Endodermal cell (in vitro differentiated cells): ENCODE data around the gene GRPR. TPM values are rescaled to one million over a fixed set of nuclear protein-coding genes. Genes with fewer than 3 reads are reported as not detected.

Experiments used
- DNase-seq: peaks from one replicate; pipeline ENCODE4 v3.0.0-alpha.2; 2017
- H3K27ac ChIP-seq: 2 replicates; pipeline ENCODE4 v1.5.1; 2013; ENCODE audit warnings: mild to moderate bottlenecking, low read depth, low read length, moderate library complexity
- H3K27me3 ChIP-seq: 2 replicates; pipeline ENCODE4 v1.6.1; 2013; ENCODE audit warnings: mild to moderate bottlenecking, low read length, moderate library complexity; ENCODE audit not compliant: insufficient read depth, control insufficient read depth, poor library complexity, severe bottlenecking
- H3K36me3 ChIP-seq: 2 replicates; pipeline ENCODE4 v1.7.0; 2013; ENCODE audit warnings: mild to moderate bottlenecking, low read length, moderate library complexity; ENCODE audit not compliant: control insufficient read depth, insufficient read depth
- H3K4me1 ChIP-seq: one replicate; pipeline ENCODE4 v1.7.0; 2013; ENCODE audit warnings: low read length; ENCODE audit not compliant: control insufficient read depth, insufficient read depth
- H3K4me3 ChIP-seq: 2 replicates; pipeline ENCODE4 v1.5.1; 2013; ENCODE audit warnings: mild to moderate bottlenecking, low read length, moderate library complexity
- H3K9ac ChIP-seq: 2 replicates; pipeline ENCODE4 v1.6.1; 2013; ENCODE audit warnings: mild to moderate bottlenecking, low read length, moderate library complexity; ENCODE audit not compliant: poor library complexity, severe bottlenecking; ENCODE audit errors: extremely low read depth
- H3K9me3 ChIP-seq: 2 replicates; pipeline ENCODE4 v1.6.1; 2013; ENCODE audit warnings: mild to moderate bottlenecking, low read length, moderate library complexity; ENCODE audit not compliant: control insufficient read depth
- H3K27ac Mint-ChIP-seq: 2 replicates; pipeline ENCODE4 v1.8.0; 2020; ENCODE audit warnings: mixed read lengths
- H3K27me3 Mint-ChIP-seq: 2 replicates; pipeline ENCODE4 v1.8.0; 2021; ENCODE audit warnings: mild to moderate bottlenecking, mixed read lengths; ENCODE audit not compliant: insufficient read depth
- H3K36me3 Mint-ChIP-seq: 2 replicates; pipeline ENCODE4 v1.8.0; 2020; ENCODE audit warnings: low read depth, mixed read lengths
- H3K4me1 Mint-ChIP-seq: 2 replicates; pipeline ENCODE4 v1.8.0; 2020; ENCODE audit warnings: mixed read lengths
- H3K4me3 Mint-ChIP-seq: 2 replicates; pipeline ENCODE4 v1.8.0; 2020; ENCODE audit warnings: mild to moderate bottlenecking, moderate library complexity, mixed read lengths
- H3K9me3 Mint-ChIP-seq: 2 replicates; pipeline ENCODE4 v1.8.0; 2020; ENCODE audit warnings: mild to moderate bottlenecking, mixed read lengths
- WGBS, 2 experiments: methylation state at CpG; one replicate each; pipeline versions ENCODE4 v1.1.5 to v1.1.7; 2013; ENCODE audit warnings: missing lambda C conversion rate in 2 of 2, mixed read lengths in 1 of 2; ENCODE audit not compliant: insufficient coverage in 1 of 2, insufficient read length in 1 of 2; 5-methylcytosine and 5-hydroxymethylcytosine counted together
- total RNA-seq, 2 donors: library from RNA; stranded (reverse); fragmentation: NEBNext Ultra II Directional in 1 of 2; extraction: Animal tissue kit (Norgen Biotek cat#: 25700) in 1 of 2; gene quantifications; 2 replicates in 1 of 2; 3 replicates in 1 of 2; pipeline ENCODE4 v1.2.1, GENCODE V29; 2021
- TF ChIP-seq, protein P1 (sequence below): fragments of 200-600 bp; sonication (generic); conservative IDR thresholded peaks from 2 replicates; pipeline ENCODE4 v1.5.0; 2021; ENCODE audit warnings: antibody characterized with exemption, mild to moderate bottlenecking

The GRPR gene
- total RNA-seq, 2 donors from 2014 or later: 20.8 to 63.1 TPM

DNA sequence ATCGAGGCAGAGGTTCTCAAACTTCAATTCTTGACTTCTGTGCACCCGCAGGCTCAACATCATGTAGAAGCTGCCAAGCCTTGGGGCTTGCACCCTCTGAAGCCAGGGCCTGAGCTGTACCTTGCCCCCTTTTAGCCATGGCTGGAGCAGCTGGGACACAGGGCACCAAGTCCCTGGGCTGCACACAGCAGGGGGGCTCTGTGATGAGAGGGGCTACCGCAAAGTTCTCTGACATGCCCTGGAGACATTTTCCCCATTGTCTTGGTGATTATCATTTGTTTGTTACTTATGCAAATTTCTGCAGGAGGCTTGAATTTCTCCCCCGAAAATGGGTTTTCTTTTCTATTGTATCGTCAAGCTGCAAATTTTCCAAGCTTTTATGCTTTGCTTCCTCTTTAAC lies 39.0 kb downstream of the GRPR start:
- peaks cover 94% of the 10 kb centered on the region for H3K36me3 Mint-ChIP-seq
- H3K27ac Mint-ChIP-seq: peak overlapping the region; percentile 74
- no peaks in the 10 kb centered on the region for H3K27me3 Mint-ChIP-seq
- Histone ChIP-seq H3K27ac (no peak overlapping the region), H3K36me3 (peaks cover 69% of the 10 kb centered on the region), H3K9ac (no peak overlapping the region), H3K27me3 (no peaks in the 10 kb centered on the region), H3K4me1 (no peaks in the 10 kb centered on the region), H3K9me3 (no peaks in the 10 kb centered on the region), H3K4me3 (no peak overlapping the region)
- DNase-seq: peak; percentile 80
- WGBS, 2 experiments: 75 to 86% methylated on average over 2 to 5 of the region's 5 CpGs
- TF ChIP-seq, protein P1, sequence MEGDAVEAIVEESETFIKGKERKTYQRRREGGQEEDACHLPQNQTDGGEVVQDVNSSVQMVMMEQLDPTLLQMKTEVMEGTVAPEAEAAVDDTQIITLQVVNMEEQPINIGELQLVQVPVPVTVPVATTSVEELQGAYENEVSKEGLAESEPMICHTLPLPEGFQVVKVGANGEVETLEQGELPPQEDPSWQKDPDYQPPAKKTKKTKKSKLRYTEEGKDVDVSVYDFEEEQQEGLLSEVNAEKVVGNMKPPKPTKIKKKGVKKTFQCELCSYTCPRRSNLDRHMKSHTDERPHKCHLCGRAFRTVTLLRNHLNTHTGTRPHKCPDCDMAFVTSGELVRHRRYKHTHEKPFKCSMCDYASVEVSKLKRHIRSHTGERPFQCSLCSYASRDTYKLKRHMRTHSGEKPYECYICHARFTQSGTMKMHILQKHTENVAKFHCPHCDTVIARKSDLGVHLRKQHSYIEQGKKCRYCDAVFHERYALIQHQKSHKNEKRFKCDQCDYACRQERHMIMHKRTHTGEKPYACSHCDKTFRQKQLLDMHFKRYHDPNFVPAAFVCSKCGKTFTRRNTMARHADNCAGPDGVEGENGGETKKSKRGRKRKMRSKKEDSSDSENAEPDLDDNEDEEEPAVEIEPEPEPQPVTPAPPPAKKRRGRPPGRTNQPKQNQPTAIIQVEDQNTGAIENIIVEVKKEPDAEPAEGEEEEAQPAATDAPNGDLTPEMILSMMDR: no peak
- no peaks in the 10 kb centered on the region for H3K9me3 Mint-ChIP-seq
- no peak overlapping the region for H3K4me3 Mint-ChIP-seq
- peaks cover 78% of the 10 kb centered on the region for H3K4me1 Mint-ChIP-seq

DNA sequence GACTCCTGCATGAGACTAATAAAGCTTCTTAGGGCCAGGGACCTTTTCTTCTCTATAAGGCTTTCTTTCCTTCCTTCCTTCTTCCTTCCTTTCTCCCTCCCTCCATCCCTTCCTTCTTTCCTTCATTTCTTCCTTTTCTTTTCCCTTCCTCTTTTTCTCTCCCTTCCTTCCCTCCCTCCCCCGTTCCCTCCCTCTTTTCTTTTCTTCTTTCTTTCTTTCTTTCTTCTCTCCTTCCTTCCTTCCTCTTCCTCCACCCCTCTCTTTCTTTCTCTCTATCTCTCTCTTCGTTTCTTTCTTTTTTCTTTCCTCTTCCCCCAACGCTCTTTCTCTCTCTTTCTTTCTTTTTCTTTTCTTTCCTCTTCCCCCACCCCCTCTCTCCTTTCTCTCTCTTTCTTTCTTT lies 41.4 kb downstream of the GRPR start:
- Histone ChIP-seq H3K4me3 (no peak overlapping the region), H3K4me1 (no peaks in the 10 kb centered on the region), H3K9me3 (no peaks in the 10 kb centered on the region), H3K9ac (no peak overlapping the region), H3K36me3 (peaks cover 56% of the 10 kb centered on the region), H3K27me3 (no peaks in the 10 kb centered on the region), H3K27ac (no peak overlapping the region)
- TF ChIP-seq, protein P1: no peak
- no peak overlapping the region for H3K4me3 Mint-ChIP-seq
- H3K4me1 Mint-ChIP-seq: peaks cover 75% of the 10 kb centered on the region
- no peaks in the 10 kb centered on the region for H3K27me3 Mint-ChIP-seq
- H3K36me3 Mint-ChIP-seq: peaks cover 96% of the 10 kb centered on the region
- DNase-seq: no peak
- 90 to 92% methylated on average over 2 of the region's 3 CpGs for WGBS, 2 experiments
- H3K27ac Mint-ChIP-seq: peak overlapping the region; percentile 74
- H3K9me3 Mint-ChIP-seq: no peaks in the 10 kb centered on the region

GRCh38 chrX:16167181-16167580 lies 43.8 kb downstream of the GRPR start, which contains the start of gene MAGEB17:
Gene MAGEB17 (plus strand): TSS chrX:16167481. CDS start chrX:16170383, 2,902 bp downstream.
- Histone ChIP-seq H3K27ac (no peak within 1 kb of the TSS), H3K36me3 (peaks cover 48% of the 10 kb centered on the region), H3K4me3 (no peak within 1 kb of the TSS), H3K4me1 (no peaks in the 10 kb centered on the region), H3K27me3 (no peaks in the 10 kb centered on the region), H3K9me3 (no peaks in the 10 kb centered on the region), H3K9ac (no peak within 1 kb of the TSS)
- peaks cover 69% of the 10 kb centered on the region for H3K4me1 Mint-ChIP-seq
- peak; percentile 46 for DNase-seq
- H3K36me3 Mint-ChIP-seq: peaks cover 96% of the 10 kb centered on the region
- 90% methylated on average over 4 of the region's 5 CpGs; no CpG with 5 or more reads in 1 of the 2 experiments for WGBS, 2 experiments
- TF ChIP-seq, protein P1: no peak
- H3K9me3 Mint-ChIP-seq: no peaks in the 10 kb centered on the region
- H3K4me3 Mint-ChIP-seq: peak within 1 kb of the TSS; percentile 18
- peak within 1 kb of the TSS; percentile 70 for H3K27ac Mint-ChIP-seq
- H3K27me3 Mint-ChIP-seq: no peaks in the 10 kb centered on the region
